Measurements from ENCODE around the gene FAT1.

Gene FAT1

GRCh38 chr4:186755550-186756519 is 32.2 kb upstream of the FAT1 start:
- no peak for DNase-seq (ENCODE audit: low read depth)
- no peak overlapping the region for H3K4me3 ChIP-seq (ENCODE audit: low read depth, low read length)

- no peak for DNase-seq (ENCODE audit: low read depth)
- H3K4me3 ChIP-seq (ENCODE audit: low read depth, low read length), result no peak overlapping the region
Measured at GRCh38 chr4:186754976-186755375, 31.3 kb upstream of the FAT1 start.

GRCh38 chr4:186752325-186752724 is 28.7 kb upstream of the FAT1 start:
- DNase-seq (ENCODE audit: low read depth), result no peak

GRCh38 chr4:186749611-186750281 is 26.1 kb upstream of the FAT1 start:
- no peak for DNase-seq (ENCODE audit: low read depth)
- H3K4me3 ChIP-seq (ENCODE audit: low read depth, low read length), result no peak overlapping the region

More at GRCh38 chr4:186752325-186752724, 28.7 kb upstream of the FAT1 start:
- no peak overlapping the region for H3K4me3 ChIP-seq (ENCODE audit: low read depth, low read length)

GRCh38 chr4:186746581-186746980 is 22.9 kb upstream of the FAT1 start:
- no peak overlapping the region for H3K4me3 ChIP-seq (ENCODE audit: low read depth, low read length)
- no peak for DNase-seq (ENCODE audit: low read depth)

GRCh38 chr4:186743261-186743660 is 19.6 kb upstream of the FAT1 start:
- no peak for DNase-seq (ENCODE audit: low read depth)

GRCh38 chr4:186740822-186741221 is 17.2 kb upstream of the FAT1 start:
- no peak for DNase-seq (ENCODE audit: low read depth)
- no peak overlapping the region for H3K4me3 ChIP-seq (ENCODE audit: low read depth, low read length)

More at GRCh38 chr4:186743261-186743660, 19.6 kb upstream of the FAT1 start:
- no peak overlapping the region for H3K4me3 ChIP-seq (ENCODE audit: low read depth, low read length)

GRCh38 chr4:186739802-186740434 is 16.3 kb upstream of the FAT1 start:
- H3K4me3 ChIP-seq (ENCODE audit: low read depth, low read length), result no peak overlapping the region
- no peak for DNase-seq (ENCODE audit: low read depth)

- no peak overlapping the region for H3K4me3 ChIP-seq (ENCODE audit: low read depth, low read length)
- no peak for DNase-seq (ENCODE audit: low read depth)
Measured at GRCh38 chr4:186739317-186739716, 15.7 kb upstream of the FAT1 start.

GRCh38 chr4:186738421-186738820 is 14.8 kb upstream of the FAT1 start:
- H3K4me3 ChIP-seq (ENCODE audit: low read depth, low read length), result no peak overlapping the region

GRCh38 chr4:186737427-186737826 is 13.8 kb upstream of the FAT1 start:
- no peak for DNase-seq (ENCODE audit: low read depth)
- no peak overlapping the region for H3K4me3 ChIP-seq (ENCODE audit: low read depth, low read length)

More at GRCh38 chr4:186738421-186738820, 14.8 kb upstream of the FAT1 start:
- DNase-seq (ENCODE audit: low read depth), result no peak

GRCh38 chr4:186736466-186736865 is 12.8 kb upstream of the FAT1 start:
- no peak overlapping the region for H3K4me3 ChIP-seq (ENCODE audit: low read depth, low read length)
- no peak for DNase-seq (ENCODE audit: low read depth)

GRCh38 chr4:186734251-186734650 is 10.6 kb upstream of the FAT1 start:
- no peak for DNase-seq (ENCODE audit: low read depth)
- no peak overlapping the region for H3K4me3 ChIP-seq (ENCODE audit: low read depth, low read length)

- no peak overlapping the region for H3K4me3 ChIP-seq (ENCODE audit: low read depth, low read length)
- no peak for DNase-seq (ENCODE audit: low read depth)
Measured at GRCh38 chr4:186733778-186734177, 10.1 kb upstream of the FAT1 start.

GRCh38 chr4:186730621-186731020 is 7.0 kb upstream of the FAT1 start:
- DNase-seq (ENCODE audit: low read depth), result no peak
- H3K4me3 ChIP-seq (ENCODE audit: low read depth, low read length), result no peak overlapping the region

GRCh38 chr4:186729856-186730255 is 6.2 kb upstream of the FAT1 start:
- no peak for DNase-seq (ENCODE audit: low read depth)
- no peak overlapping the region for H3K4me3 ChIP-seq (ENCODE audit: low read depth, low read length)

GRCh38 chr4:186728631-186729271 is 5.1 kb upstream of the FAT1 start:
- DNase-seq (ENCODE audit: low read depth), result no peak
- no peak overlapping the region for H3K4me3 ChIP-seq (ENCODE audit: low read depth, low read length)

GRCh38 chr4:186727977-186728519 is 4.4 kb upstream of the FAT1 start:
- H3K4me3 ChIP-seq (ENCODE audit: low read depth, low read length), result no peak overlapping the region
- no peak for DNase-seq (ENCODE audit: low read depth)

- H3K4me3 ChIP-seq (ENCODE audit: low read depth, low read length), result peak overlapping the region; percentile 89
- no peak for DNase-seq (ENCODE audit: low read depth)
Measured at GRCh38 chr4:186727169-186727976, 3.7 kb upstream of the FAT1 start.
